ENCODE results near the gene MICOS13. TPM values are rescaled to one million over a fixed set of nuclear protein-coding genes. Genes with fewer than 3 reads are reported as not detected.
A peak's percentile ranks its signal among the peaks of the same experiment; 100 is the strongest.

MICOS13 gene
- total and polyA plus RNA-seq, 10 of the 15 experiments (the other 5 are each of a cell fraction or from before 2014, with no cell fraction given): 9.4 to 211 (median 51.3) TPM

DNA sequence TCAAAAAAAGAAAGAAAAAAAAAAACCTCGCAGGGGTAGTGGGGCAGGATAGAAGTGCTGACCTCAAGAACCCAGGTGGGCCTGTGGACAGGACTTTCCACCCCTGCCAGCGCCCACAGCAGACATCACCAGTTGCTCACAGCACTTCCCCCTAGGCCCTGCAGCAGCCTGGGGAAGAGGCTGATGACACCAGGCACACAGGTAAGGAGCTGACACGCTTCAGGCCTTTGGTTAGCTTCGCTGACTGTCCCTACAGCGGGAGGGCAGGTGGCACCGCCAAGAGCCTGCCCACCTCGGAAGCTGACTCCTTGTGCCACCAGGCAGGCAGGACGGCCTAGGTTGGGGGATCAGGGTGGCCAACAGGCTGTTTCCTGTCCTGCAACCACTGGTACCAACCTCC is 30.7 kb upstream of the MICOS13 start:
- H3K27ac ChIP-seq (ENCODE audit: control insufficient read depth, insufficient read depth): no peak overlapping the region
- ATAC-seq (no peak), DNase-seq (ENCODE audit: low read depth, low spot score) (no peak), FAIRE-seq (no peak)
- H3K4me3 ChIP-seq: no peak overlapping the region
- in situ Hi-C loops (cut with MboI): no loop called here
- H3K9me3 ChIP-seq (replicated peaks; ENCODE audit: control insufficient read depth, insufficient read depth, low read length): no peaks in the 10 kb centered on the region
- H3K36me3 ChIP-seq (ENCODE audit: control insufficient read depth in 2 of 2, insufficient read depth in 2 of 2, low read length in 1 of 2): peaks cover 24 to 41% of the 10 kb centered on the region in 2 experiments
- no peak overlapping the region for H2AFZ ChIP-seq (ENCODE audit: control insufficient read depth, low read depth, low read length)
- intact Hi-C loops (cut with micrococcal nuclease; ENCODE audit: unreplicated experiment): no loop called here
- ChIA-PET POLR2A (no interaction called here), RAD21 (ENCODE audit: unreplicated experiment) (no interaction called here), SMC1A (ENCODE audit: uncharacterized antibody, unreplicated experiment) (no interaction called here), CTCF (no interaction called here)
- peaks cover 10% of the 10 kb centered on the region for H3K79me2 ChIP-seq (ENCODE audit: control insufficient read depth, insufficient read depth, low read length)
- H4K20me1 ChIP-seq (ENCODE audit: control insufficient read depth, insufficient read depth): 0 out of 2 replicates have a peak, but pooled peaks cover 3% of the 10 kb centered on the region
- WGBS (ENCODE audit: insufficient coverage, insufficient replicate concordance, low lambda C conversion rate, missing lambda C conversion rate): 95% methylated on average over 7 of the region's 8 CpGs
- no peak overlapping the region for H3K9ac ChIP-seq (ENCODE audit: control insufficient read depth, insufficient read depth, low read length)
- no peak overlapping the region for H3K4me2 ChIP-seq (ENCODE audit: control insufficient read depth, insufficient read depth)
- no TSS peak for BruUV-seq (replicated peaks)
- no peaks in the 10 kb centered on the region for H3K4me1 ChIP-seq (ENCODE audit: control insufficient read depth, insufficient read depth, low read length)
- H3K27me3 ChIP-seq (replicated peaks in 1 of 2; ENCODE audit: control insufficient read depth in 2 of 2, insufficient read depth in 2 of 2, low read length in 1 of 2): no peaks in the 10 kb centered on the region
- TF ChIP-seq BRCA1 (IDR thresholded peaks at IDR 0.05; ENCODE audit: low read depth, low read length) (no peak), MEF2A (IDR thresholded peaks at IDR 0.05; ENCODE audit: insufficient read depth, low read depth, low read length) (no peak), HDAC2 (IDR thresholded peaks at IDR 0.05) (no peak), POLR2A (IDR thresholded peaks at IDR 0.05; ENCODE audit: low read depth, low read length) (peak; percentile 50; the same call in 1 of the 2 replicates)

DNA sequence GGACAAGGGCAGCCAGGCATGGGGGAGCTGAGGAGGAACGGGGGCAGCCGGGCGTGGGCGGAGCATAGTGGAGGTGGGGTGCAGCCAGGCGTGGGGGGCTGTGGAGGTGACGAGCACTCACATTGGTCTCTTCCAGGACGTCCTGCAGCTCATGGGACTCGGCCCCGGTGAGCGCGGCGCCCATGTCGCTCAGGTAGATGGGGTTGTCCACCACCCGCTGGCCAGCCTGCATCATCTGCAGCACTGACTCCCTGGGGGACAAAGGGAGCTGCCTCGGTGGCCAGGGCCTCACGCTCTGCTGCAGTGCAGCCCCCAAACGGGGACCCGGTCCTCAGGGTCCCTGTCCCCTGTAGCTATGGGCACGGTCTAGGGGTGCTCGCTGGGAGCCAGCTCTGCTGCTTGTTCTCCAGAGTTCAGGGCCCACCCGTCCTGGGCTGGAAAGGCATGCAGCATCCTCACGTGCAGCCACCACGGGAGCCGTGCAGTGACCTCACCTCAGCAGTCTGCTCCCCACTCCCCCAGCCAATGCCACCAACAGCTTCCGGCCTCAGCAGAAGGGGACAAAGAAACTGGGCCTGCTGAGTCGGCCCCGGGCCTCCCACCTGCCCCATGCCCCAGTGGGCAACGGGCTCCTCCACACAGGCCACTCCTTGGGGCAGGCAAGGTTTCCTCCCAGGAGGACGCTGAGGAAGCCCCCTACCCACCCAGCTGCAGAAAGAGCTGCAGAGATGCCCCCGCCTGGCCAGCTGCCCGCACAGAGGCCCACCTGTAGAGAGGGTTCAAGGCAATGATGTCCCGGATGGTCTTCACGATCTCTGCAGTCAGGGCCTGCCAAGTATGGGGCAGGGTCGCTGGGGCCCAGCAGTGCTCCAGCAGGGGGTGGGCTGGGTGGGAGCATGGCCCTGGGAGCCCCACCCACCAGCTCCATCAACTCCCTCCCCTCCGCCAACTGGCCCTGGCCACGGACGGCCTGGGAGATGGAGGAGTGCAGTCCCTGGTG is 27.6 kb upstream of the MICOS13 start:
- BruUV-seq (replicated peaks): no TSS peak
- SMC1A ChIA-PET (ENCODE audit: uncharacterized antibody, unreplicated experiment): interaction anchor here (0.6 kb wide), 1 partner anchor 1603 kb away, joined by 3 read pairs; no protein-coding TSS in a partner anchor
- H3K36me3 ChIP-seq (ENCODE audit: control insufficient read depth in 2 of 2, insufficient read depth in 2 of 2, low read length in 1 of 2): peaks cover 31 to 53% of the 10 kb centered on the region in 2 experiments
- no peaks in the 10 kb centered on the region; the same call in 2 of the 3 replicates for H3K9me3 ChIP-seq (replicated peaks; ENCODE audit: control insufficient read depth, insufficient read depth, low read length)
- no peak overlapping the region for H3K4me2 ChIP-seq (ENCODE audit: control insufficient read depth, insufficient read depth)
- in situ Hi-C loops (cut with MboI) (no loop called here), intact Hi-C loops (cut with micrococcal nuclease; ENCODE audit: unreplicated experiment) (no loop called here)
- POLR2A ChIA-PET: interaction anchor here (0.7 kb wide), 1 partner anchor 750 kb away, joined by 4 read pairs; no protein-coding TSS in a partner anchor
- TF ChIP-seq CBFB (IDR thresholded peaks at IDR 0.05; ENCODE audit: low read depth) (no peak), POLR2AphosphoS5 (IDR thresholded peaks at IDR 0.05; ENCODE audit: low read length) (peak; percentile 54), POLR2A (IDR thresholded peaks at IDR 0.05; ENCODE audit: low read depth, low read length) (peak; percentile 25; the same call in 1 of the 2 replicates)
- TF ChIP-seq, protein P1, sequence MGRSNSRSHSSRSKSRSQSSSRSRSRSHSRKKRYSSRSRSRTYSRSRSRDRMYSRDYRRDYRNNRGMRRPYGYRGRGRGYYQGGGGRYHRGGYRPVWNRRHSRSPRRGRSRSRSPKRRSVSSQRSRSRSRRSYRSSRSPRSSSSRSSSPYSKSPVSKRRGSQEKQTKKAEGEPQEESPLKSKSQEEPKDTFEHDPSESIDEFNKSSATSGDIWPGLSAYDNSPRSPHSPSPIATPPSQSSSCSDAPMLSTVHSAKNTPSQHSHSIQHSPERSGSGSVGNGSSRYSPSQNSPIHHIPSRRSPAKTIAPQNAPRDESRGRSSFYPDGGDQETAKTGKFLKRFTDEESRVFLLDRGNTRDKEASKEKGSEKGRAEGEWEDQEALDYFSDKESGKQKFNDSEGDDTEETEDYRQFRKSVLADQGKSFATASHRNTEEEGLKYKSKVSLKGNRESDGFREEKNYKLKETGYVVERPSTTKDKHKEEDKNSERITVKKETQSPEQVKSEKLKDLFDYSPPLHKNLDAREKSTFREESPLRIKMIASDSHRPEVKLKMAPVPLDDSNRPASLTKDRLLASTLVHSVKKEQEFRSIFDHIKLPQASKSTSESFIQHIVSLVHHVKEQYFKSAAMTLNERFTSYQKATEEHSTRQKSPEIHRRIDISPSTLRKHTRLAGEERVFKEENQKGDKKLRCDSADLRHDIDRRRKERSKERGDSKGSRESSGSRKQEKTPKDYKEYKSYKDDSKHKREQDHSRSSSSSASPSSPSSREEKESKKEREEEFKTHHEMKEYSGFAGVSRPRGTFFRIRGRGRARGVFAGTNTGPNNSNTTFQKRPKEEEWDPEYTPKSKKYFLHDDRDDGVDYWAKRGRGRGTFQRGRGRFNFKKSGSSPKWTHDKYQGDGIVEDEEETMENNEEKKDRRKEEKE (IDR thresholded peaks at IDR 0.05): no peak
- H3K79me2 ChIP-seq (ENCODE audit: control insufficient read depth, insufficient read depth, low read length): no peaks in the 10 kb centered on the region
- H4K20me1 ChIP-seq (ENCODE audit: control insufficient read depth, insufficient read depth): no peaks in the 10 kb centered on the region
- H3K4me1 ChIP-seq (ENCODE audit: control insufficient read depth, insufficient read depth, low read length): no peaks in the 10 kb centered on the region
- CTCF ChIA-PET: interaction anchor here (0.7 to 1.0 kb wide), 2 partner anchors 17 to 18 kb away, joined by 3 read pairs; no protein-coding TSS in a partner anchor
- H3K27ac ChIP-seq (ENCODE audit: control insufficient read depth, insufficient read depth): no peak overlapping the region
- no peak overlapping the region for H3K4me3 ChIP-seq
- RAD21 ChIA-PET (ENCODE audit: unreplicated experiment): no interaction called here
- no peak for FAIRE-seq
- WGBS (ENCODE audit: insufficient coverage, insufficient replicate concordance, low lambda C conversion rate, missing lambda C conversion rate): 90% methylated on average over 37 of the region's 37 CpGs
- DNase-seq (ENCODE audit: low read depth, low spot score): no peak
- H3K27me3 ChIP-seq (replicated peaks in 1 of 2; ENCODE audit: control insufficient read depth in 2 of 2, insufficient read depth in 2 of 2, low read length in 1 of 2): no peaks in the 10 kb centered on the region
- H2AFZ ChIP-seq (ENCODE audit: control insufficient read depth, low read depth, low read length): no peak overlapping the region
- ATAC-seq: no peak; the same call in 2 of the 3 replicates
- H3K9ac ChIP-seq (ENCODE audit: control insufficient read depth, insufficient read depth, low read length): no peak overlapping the region

All from GM12878 (cell line).